Measurements from ENCODE around the gene DNAAF5. TPM values are rescaled to one million over a fixed set of nuclear protein-coding genes. Genes with fewer than 3 reads are reported as not detected.

Gene DNAAF5
- polyA plus RNA-seq, 1 experiment = 27.0 TPM

DNA sequence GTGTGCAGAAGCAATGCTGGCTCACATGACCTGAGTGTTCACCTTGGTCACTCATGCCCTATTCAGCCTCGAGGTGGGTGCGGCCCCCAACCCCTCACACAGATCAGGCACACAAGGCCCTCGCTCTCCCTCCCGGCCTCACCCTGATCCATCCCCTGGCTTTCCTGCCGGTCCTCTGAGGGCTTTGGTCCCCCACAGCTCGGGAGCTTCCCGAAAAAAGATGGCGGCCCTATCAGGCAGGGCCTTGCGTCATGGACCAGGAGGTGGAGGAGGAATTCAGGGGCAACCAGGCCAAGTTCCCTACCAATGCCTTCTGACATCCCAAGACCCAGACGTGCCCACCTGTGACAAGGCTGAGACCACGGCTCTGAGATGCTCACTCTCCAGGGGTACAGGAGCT is 43.7 kb upstream of the DNAAF5 start:
- ChIA-PET POLR2A (no interaction called here), CTCF (interaction anchor here (0.6 to 1.5 kb wide), 2 partner anchors 8 to 17 kb away, joined by 3 to 4 read pairs; no protein-coding TSS in a partner anchor)
- H3K36me3 ChIP-seq (ENCODE audit: control insufficient read depth, insufficient read depth, low read length) = peaks cover 3% of the 10 kb centered on the region
- H3K4me3 ChIP-seq (ENCODE audit: low read depth, low read length) = no peak overlapping the region
- TF ChIP-seq CTCF (IDR thresholded peaks at IDR 0.05; ENCODE audit: insufficient read depth, low read depth, low read length) = no peak
- no peak for DNase-seq (ENCODE audit: low read depth)
- no peaks in the 10 kb centered on the region for H3K27me3 ChIP-seq (ENCODE audit: control insufficient read depth, insufficient read depth, low read length)

GRCh38 chr7:683526-684205 is 42.8 kb upstream of the DNAAF5 start:
- DNase-seq (ENCODE audit: low read depth) = no peak
- no peak overlapping the region for H3K4me3 ChIP-seq (ENCODE audit: low read depth, low read length)
- no peak for TF ChIP-seq CTCF (IDR thresholded peaks at IDR 0.05; ENCODE audit: insufficient read depth, low read depth, low read length)
- peaks cover 3% of the 10 kb centered on the region for H3K36me3 ChIP-seq (ENCODE audit: control insufficient read depth, insufficient read depth, low read length)
- POLR2A ChIA-PET = no interaction called here
- CTCF ChIA-PET = interaction anchor here (1.4 kb wide), 1 partner anchor 91 kb away, joined by 3 read pairs; no protein-coding TSS in a partner anchor
- no peaks in the 10 kb centered on the region for H3K27me3 ChIP-seq (ENCODE audit: control insufficient read depth, insufficient read depth, low read length)

- Histone ChIP-seq H3K4me3 (ENCODE audit: low read depth, low read length) (no peak overlapping the region), H3K36me3 (ENCODE audit: control insufficient read depth, insufficient read depth, low read length) (peaks cover 3% of the 10 kb centered on the region), H3K27me3 (ENCODE audit: control insufficient read depth, insufficient read depth, low read length) (no peaks in the 10 kb centered on the region)
- CTCF ChIA-PET = interaction anchor here (1.4 kb wide), 1 partner anchor 91 kb away, joined by 3 read pairs; no protein-coding TSS in a partner anchor
- POLR2A ChIA-PET = no interaction called here
- TF ChIP-seq CTCF (IDR thresholded peaks at IDR 0.05; ENCODE audit: insufficient read depth, low read depth, low read length) = no peak
- DNase-seq (ENCODE audit: low read depth) = no peak
Observed at GRCh38 chr7:684416-684815, 42.1 kb upstream of the DNAAF5 start.

DNA sequence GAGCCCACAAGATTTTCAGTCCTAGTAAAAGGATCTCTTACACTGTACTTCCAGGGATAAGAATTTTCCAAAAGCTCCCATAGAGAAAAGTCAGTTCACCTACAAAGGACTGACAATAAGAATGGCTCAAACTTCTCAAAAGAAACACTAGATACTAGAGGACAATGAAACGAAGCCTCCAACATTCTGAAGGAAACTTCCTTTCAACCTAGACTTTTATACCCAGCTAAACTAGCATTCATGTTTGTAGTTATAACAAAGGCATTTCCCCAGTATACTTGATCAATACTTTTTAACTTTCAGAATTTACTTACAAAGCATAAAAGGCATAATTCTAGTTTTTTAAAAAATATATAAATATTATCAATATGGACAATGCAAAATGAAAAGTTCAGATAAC is 41.0 kb upstream of the DNAAF5 start:
- no peak for DNase-seq (ENCODE audit: low read depth)

More for the DNA sequence above, 41.0 kb upstream of the DNAAF5 start:
- no peaks in the 10 kb centered on the region for H3K36me3 ChIP-seq (ENCODE audit: control insufficient read depth, insufficient read depth, low read length)
- no peak overlapping the region for H3K4me3 ChIP-seq (ENCODE audit: low read depth, low read length)
- TF ChIP-seq CTCF (IDR thresholded peaks at IDR 0.05; ENCODE audit: insufficient read depth, low read depth, low read length) = no peak
- no peaks in the 10 kb centered on the region for H3K27me3 ChIP-seq (ENCODE audit: control insufficient read depth, insufficient read depth, low read length)
- ChIA-PET POLR2A (no interaction called here), CTCF (interaction anchor here (0.7 kb wide), 1 partner anchor 66 kb away, joined by 3 read pairs; no protein-coding TSS in a partner anchor)

Data from BJ (cell line).